GM10248 (cell line): ENCODE results near the gene TWNK.
"Not testable (repeated sequence)": the region's sequence is repeated elsewhere in the genome, so short reads cannot be mapped to it uniquely, and the experiment has no call there.

ENCODE experiments used
- CTCF ChIA-PET: fragments of 300-600 bp; sonication (Branson Sonifier 250); formaldehyde crosslinking; extraction: SDS; loops from one replicate; lab custom pipeline; 2021; ENCODE audit warnings: antibody characterized with exemption; lab: Yijun Ruan, JAX
- POLR2A ChIA-PET: fragments of 350-650 bp; sonication (Branson Sonifier 250); formaldehyde crosslinking; extraction: SDS; loops from one replicate; lab custom pipeline; 2020; ENCODE audit warnings: antibody characterized with exemption; lab: Yijun Ruan, JAX
- DNase-seq: peaks from one replicate; pipeline ENCODE4 v3.0.0; 2012; ENCODE audit errors: extremely low spot score
- TF ChIP-seq, protein P1 (sequence below): IDR thresholded peaks from 2 replicates; pipeline ENCODE4 v1.5.1; 2012; ENCODE audit warnings: mild to moderate bottlenecking, low read depth; ENCODE audit errors: extremely low read depth, missing control alignments, control extremely low read depth

Gene TWNK

DNA sequence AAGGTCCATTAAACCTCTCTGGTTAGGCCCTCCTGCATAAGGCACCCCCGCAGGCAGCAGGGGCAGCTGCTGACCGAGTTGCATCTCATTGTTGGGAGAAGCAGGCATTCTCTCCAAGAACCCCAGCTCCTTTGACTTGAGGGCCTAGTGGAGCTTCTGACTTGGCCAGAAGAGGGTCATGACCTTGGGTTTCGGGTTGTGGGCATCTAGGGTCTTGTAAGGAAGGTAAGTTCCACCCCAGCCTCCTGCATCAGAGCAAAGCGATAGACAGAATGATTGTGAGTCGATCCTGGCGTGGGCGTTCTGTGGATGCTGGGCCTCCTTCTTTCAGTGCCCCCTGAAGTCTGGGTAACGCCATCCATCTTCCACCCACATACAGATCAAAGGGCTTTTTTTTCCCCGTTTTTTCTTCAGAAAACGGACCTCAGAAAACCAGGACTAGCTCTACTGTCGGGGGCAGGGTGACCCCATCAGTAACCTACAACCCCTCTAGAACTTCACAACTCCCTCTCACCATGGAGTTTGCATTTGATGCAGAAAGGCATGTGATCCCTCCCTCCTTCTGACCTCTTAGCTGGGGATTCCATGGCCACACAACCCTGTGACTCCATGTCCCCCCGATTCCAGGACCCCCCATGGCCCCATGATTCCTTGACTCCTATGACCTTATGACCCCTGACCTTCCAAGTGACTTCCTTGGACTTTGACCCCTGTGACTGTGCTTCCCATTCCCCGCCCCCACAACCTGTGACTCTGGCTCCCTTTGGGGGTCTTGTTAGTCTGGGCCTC is 15.0 kb upstream of the TWNK start:
- ChIA-PET POLR2A (no interaction called here), CTCF (interaction anchor here (1.1 to 2.6 kb wide), 4 partner anchors 14 to 42 kb away, joined by 3 to 10 read pairs (median 6); no protein-coding TSS in a partner anchor)

GRCh38 chr10:100972904-100973535 is 14.3 kb upstream of the TWNK start:
- CTCF ChIA-PET = interaction anchor here (1.1 to 2.6 kb wide), 4 partner anchors 9 to 41 kb away, joined by 3 to 10 read pairs (median 7); no protein-coding TSS in a partner anchor
- TF ChIP-seq, protein P1, sequence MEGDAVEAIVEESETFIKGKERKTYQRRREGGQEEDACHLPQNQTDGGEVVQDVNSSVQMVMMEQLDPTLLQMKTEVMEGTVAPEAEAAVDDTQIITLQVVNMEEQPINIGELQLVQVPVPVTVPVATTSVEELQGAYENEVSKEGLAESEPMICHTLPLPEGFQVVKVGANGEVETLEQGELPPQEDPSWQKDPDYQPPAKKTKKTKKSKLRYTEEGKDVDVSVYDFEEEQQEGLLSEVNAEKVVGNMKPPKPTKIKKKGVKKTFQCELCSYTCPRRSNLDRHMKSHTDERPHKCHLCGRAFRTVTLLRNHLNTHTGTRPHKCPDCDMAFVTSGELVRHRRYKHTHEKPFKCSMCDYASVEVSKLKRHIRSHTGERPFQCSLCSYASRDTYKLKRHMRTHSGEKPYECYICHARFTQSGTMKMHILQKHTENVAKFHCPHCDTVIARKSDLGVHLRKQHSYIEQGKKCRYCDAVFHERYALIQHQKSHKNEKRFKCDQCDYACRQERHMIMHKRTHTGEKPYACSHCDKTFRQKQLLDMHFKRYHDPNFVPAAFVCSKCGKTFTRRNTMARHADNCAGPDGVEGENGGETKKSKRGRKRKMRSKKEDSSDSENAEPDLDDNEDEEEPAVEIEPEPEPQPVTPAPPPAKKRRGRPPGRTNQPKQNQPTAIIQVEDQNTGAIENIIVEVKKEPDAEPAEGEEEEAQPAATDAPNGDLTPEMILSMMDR = no peak
- no peak for DNase-seq
- POLR2A ChIA-PET = interaction anchor here (0.7 kb wide), 1 partner anchor 1139 kb away, joined by 3 read pairs; no protein-coding TSS in a partner anchor

More for the DNA sequence above, 15.0 kb upstream of the TWNK start:
- DNase-seq = no peak
- TF ChIP-seq, protein P1 = no peak

GRCh38 chr10:100975397-100975796 is 11.9 kb upstream of the TWNK start:
- POLR2A ChIA-PET = not testable (repeated sequence)
- CTCF ChIA-PET = interaction anchor here (1.2 to 1.6 kb wide), 3 partner anchors 10 to 23 kb away, joined by 3 to 4 read pairs (median 3); no protein-coding TSS in a partner anchor

DNA sequence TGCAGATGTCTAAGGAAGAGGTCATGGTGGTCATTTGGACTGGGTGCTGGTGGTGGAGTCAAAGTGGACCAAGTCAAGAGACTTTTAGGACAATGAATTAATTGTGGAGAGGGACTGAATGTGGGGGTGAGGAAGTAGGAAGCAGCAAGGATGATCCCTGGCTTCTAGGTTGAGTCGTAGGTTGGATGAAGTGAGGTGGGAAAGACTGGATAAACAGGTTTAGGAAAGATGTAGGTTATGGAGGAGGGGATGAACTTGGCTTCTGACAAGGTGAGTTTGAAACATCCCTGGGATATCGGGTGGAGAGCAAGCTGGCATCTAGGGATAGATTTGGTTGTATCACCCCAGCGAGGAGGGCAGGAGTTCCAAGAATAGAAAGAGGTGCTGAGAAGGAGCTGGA is 10.4 kb upstream of the TWNK start:
- no peak for DNase-seq
- ChIA-PET CTCF (interaction anchor here (0.9 to 1.4 kb wide), 4 partner anchors 19 to 73 kb away, joined by 3 to 4 read pairs (median 3); no protein-coding TSS in a partner anchor), POLR2A (no interaction called here)
- TF ChIP-seq, protein P1 = no peak

More at GRCh38 chr10:100975397-100975796, 11.9 kb upstream of the TWNK start:
- not testable (repeated sequence) for DNase-seq

DNA sequence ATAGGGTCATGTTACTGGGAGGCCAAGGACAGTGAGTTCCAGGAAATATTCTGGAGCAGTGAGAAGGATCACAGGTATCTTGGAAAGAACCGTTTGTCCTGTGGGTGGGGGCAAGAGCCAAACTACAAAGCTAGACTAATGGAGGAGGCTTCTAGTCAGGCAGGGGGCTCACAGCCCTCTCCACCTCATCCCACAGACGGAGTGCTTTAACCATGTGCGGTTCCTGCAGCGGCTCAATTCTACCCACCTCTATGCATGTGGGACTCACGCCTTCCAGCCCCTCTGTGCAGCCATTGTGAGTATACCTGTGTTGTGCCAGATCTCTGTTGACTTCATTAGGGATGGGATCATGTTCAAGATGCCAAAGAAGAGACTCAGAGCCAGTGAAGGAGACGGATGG is 9.9 kb upstream of the TWNK start:
- no peak for DNase-seq
- TF ChIP-seq, protein P1 = no peak
- CTCF ChIA-PET = interaction anchor here (0.9 to 2.4 kb wide), 4 partner anchors 21 to 73 kb away, joined by 3 to 6 read pairs (median 4); partner anchors contain the start of gene LZTS2
- POLR2A ChIA-PET = no interaction called here

DNA sequence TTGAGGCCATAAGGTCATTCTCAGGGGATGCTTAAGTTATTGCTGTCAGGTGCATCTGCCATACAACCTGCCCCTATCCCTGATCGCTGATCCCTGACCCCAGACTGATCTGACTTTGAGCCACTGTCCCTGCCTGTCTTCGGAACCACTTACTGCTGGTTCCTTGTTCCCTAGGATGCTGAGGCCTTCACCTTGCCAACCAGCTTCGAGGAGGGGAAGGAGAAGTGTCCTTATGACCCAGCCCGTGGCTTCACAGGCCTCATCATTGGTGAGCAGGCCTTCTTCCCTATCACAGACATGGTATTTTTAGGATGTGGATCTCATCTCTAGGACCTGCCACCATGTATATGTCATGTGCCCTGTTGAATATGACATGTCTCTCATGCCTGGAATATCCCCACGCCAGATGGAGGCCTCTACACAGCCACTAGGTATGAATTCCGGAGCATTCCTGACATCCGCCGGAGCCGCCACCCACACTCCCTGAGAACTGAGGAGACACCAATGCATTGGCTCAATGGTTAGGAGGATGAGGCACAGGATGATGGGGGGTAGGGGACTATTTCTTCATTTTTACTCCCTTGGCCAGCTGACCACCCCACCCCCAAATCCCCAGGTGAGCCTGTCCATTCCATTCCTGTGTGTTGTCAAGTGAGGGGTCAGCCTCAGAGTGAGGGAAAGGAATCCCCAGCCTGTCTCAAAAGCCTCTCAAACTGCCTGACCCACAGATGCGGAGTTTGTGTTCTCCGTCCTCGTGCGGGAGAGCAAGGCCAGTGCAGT is 9.0 kb upstream of the TWNK start:
- POLR2A ChIA-PET = no interaction called here

More for the DNA sequence above, 9.0 kb upstream of the TWNK start:
- TF ChIP-seq, protein P1 = no peak
- no peak for DNase-seq
- CTCF ChIA-PET = interaction anchor here (2.4 kb wide), 1 partner anchor 21 kb away, joined by 6 read pairs; the partner anchor contains the start of gene LZTS2
